GM21526 (cell line): Measurements from ENCODE around the gene MYRIP.
"Not testable (repeated sequence)": the region's sequence is repeated elsewhere in the genome, so short reads cannot be mapped to it uniquely, and the experiment has no call there.

Experiments
- ATAC-seq: cut with Tn5 transposase; IDR thresholded peaks from one replicate; pipeline ENCODE4 v1.9.1; 2021; ENCODE audit warnings: moderate library complexity; ENCODE audit not compliant: unreplicated experiment, low FRiP score

Gene MYRIP

GRCh38 chr3:40109641-40110490 is 300.5 kb downstream of the MYRIP start:
- no peak for ATAC-seq

DNA sequence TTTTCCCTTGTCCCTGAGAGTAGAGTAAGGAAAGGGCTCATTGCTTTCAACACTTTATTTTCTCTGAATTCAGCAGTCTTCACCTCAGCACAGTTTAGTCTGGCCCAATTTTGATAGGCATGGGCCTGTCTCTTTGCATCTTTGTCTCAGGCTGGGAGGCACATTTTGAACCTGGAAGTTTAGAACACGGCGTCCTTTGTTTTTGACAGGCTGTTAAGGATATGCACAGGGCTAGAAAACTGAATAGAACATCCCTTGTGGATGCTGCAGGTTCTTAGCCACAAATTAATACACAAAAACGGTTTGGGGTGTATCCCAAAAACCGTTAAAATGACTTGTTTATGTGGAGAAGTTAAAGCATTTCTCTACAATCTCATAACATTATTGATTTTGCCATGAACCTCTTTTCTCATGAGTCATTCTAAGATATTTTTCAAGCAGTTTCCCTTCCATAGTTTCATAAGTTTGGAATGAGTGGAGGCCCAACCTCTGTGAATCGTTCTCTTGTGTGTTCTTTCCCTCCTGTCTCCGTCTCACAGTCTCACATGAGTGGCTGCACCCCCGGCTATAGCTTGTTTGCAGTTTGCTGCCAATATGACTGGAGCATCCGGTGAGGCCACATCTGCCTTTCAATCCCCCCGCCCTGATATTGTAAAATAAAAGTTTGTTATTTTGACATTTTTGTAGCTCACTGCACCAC is 307.2 kb downstream of the MYRIP start:
- ATAC-seq: no peak

- no peak for ATAC-seq
Measured at GRCh38 chr3:40118091-40118490, 308.7 kb downstream of the MYRIP start.

- ATAC-seq: no peak
Measured at GRCh38 chr3:40120067-40120692, 310.8 kb downstream of the MYRIP start.

DNA sequence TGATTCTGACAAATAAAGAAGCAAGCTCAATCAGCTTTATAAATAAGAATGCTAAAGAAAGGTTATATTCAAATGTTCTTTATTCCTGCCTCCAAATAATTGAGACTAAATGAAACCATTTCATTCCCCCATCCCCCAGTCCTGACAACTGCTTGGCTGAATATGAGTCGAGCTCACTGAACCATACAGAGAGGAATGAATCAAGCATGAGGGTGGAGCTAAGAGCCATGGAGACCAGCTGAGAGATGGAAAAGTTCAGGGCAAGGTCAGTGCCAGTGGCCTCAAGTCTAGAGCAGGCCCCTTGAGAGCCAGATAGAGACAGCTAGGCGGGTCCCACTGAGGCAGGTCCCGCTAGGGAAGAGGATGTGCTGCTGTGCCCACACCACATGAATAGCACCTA is 311.4 kb downstream of the MYRIP start:
- no peak for ATAC-seq

DNA sequence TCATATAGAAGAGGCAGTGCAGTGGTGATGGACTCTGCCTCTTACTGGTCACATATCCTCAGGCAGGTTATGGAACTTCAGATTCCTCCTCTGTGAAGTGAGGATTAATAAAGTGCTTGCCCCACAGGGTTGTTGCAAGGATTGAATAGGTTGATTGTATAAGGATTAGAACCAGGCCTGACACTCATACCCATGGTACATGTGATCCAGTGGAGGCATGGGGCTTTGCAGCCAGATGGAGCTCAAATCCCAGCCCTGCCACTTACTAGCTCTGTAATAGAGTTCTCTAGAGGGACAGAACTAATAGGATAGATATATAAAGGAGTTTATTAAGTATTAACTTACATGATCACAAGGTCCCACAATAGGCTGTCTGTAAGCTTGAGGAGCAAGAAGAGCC is 315.5 kb downstream of the MYRIP start:
- no peak for ATAC-seq

DNA sequence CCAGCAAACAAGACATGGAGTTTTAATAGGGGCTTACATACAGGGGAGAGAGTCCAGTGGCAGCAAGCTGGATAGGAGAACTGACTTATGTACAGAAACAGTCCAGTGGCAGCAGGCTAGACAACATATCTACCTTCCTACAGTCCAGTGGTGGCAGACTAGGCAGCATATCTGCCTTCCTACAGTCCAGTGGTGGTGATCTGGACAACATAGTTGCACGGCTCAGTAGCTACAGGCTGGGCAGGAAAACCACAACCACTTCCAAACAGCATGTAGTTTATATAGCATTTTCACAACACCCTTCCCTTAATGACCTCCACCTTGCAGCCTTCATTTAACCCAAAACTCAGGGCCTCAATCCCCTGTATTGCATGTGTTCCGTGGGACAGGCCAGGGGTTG is 318.8 kb downstream of the MYRIP start:
- ATAC-seq: no peak

DNA sequence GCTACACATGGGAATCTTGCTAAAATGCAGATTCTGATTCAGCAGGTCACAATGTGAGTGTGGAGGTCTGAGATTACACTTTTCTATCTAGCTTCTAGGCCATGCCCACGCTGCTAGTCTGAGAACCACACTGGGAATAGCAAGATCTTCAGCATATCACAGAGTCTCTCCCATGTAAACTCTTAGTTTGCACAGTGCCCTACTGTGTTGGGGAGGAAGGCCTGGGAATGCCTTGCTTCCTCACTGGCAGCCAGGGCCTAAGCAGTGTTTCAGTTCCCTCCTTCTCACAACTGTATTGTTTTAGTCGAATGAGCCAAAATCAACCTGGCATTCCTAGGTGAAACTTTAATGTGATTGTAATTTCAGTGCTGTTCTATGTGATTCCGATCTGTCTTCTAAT is 320.1 kb downstream of the MYRIP start:
- no peak for ATAC-seq

- ATAC-seq: no peak
Measured at GRCh38 chr3:40129981-40130380, 320.6 kb downstream of the MYRIP start.

- ATAC-seq: no peak
Measured at GRCh38 chr3:40130721-40131120, 321.3 kb downstream of the MYRIP start.

GRCh38 chr3:40133886-40134575 is 324.6 kb downstream of the MYRIP start:
- ATAC-seq: not testable (repeated sequence)

DNA sequence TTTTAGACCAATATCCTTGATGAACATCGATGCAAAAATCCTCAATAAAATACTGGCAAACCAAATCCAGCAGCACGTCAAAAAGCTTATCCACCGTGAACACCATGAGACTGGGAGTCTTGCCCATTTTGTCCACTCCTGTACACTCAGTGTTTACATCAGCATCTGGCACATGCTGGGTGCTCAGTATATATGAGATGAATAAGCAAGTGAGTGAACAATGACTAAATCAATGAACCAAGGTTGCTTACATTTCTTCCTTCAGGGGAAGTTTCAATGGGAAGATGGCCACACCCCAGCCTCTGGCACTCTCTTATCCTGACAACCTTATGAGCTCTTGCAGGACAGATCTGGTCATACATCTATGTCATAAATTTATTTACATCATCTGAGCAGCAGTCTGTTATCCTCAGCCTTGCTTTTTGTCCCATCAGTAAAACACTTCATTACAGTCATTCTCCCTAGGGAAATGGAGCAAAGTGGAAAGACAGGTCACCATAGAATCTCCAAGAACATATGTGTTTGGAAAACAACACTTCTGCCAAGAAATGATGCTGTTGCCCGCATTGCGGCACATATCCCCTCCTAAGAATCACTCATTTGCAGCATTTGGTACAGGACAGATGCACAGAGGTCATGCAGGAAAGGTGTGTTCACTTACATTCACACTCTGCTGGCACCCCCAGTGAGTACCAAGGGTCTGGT is 328.3 kb downstream of the MYRIP start:
- ATAC-seq: no peak

- ATAC-seq: no peak
Measured at GRCh38 chr3:40143283-40144090, 334.1 kb downstream of the MYRIP start.

DNA sequence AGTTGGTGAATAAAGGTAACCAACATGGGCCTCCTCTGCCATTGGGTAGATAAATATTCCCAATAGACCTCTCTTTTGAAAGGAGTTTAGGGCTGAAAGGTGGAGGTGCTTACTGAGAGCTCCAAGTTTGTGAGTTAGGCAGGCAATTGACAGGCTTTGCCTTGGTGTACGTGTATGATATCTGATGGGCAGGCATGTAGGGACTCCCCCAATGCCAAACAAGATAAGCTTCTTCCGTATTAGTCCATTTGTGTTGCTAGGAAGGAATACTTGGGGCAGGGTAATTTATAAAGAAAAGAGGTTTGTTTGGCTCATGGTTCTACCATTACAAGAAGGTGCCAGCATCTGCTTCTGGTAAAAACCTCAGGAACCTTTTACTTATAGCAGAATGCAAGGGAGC is 339.4 kb downstream of the MYRIP start:
- ATAC-seq: no peak

- no peak for ATAC-seq
Measured at GRCh38 chr3:40152482-40153133, 343.2 kb downstream of the MYRIP start.

GRCh38 chr3:40160933-40161332 is 351.5 kb downstream of the MYRIP start:
- ATAC-seq: no peak

- ATAC-seq: no peak
Measured at GRCh38 chr3:40162616-40163015, 353.2 kb downstream of the MYRIP start.

GRCh38 chr3:40166997-40167396 is 357.6 kb downstream of the MYRIP start:
- no peak for ATAC-seq

- no peak for ATAC-seq
Measured at GRCh38 chr3:40167958-40168357, 358.5 kb downstream of the MYRIP start.
